Measurements from ENCODE around the gene ME2. TPM values are rescaled to one million over a fixed set of nuclear protein-coding genes. Genes with fewer than 3 reads are reported as not detected.

ME2 gene
- total RNA-seq, 1 donor from 2014 or later: 41.9 TPM

GRCh38 chr18:50844960-50845359 lies 34.0 kb upstream of the ME2 start:
- no peak overlapping the region for H3K27ac Mint-ChIP-seq (ENCODE audit: unreplicated experiment)
- DNase-seq: no peak
- H3K4me1 Mint-ChIP-seq (ENCODE audit: low read depth, unreplicated experiment): no peaks in the 10 kb centered on the region
- H3K4me3 Mint-ChIP-seq (ENCODE audit: unreplicated experiment): no peak overlapping the region
- TF ChIP-seq CTCF (IDR thresholded peaks at IDR 0.05; ENCODE audit: partially characterized antibody, unreplicated experiment): no peak
- H3K27me3 Mint-ChIP-seq (ENCODE audit: unreplicated experiment): peaks cover under 1% of the 10 kb centered on the region
- no peaks in the 10 kb centered on the region for H3K9me3 Mint-ChIP-seq (ENCODE audit: unreplicated experiment)
- no peaks in the 10 kb centered on the region for H3K36me3 Mint-ChIP-seq (ENCODE audit: unreplicated experiment)

GRCh38 chr18:50847192-50847591 lies 31.7 kb upstream of the ME2 start:
- no peaks in the 10 kb centered on the region for H3K36me3 Mint-ChIP-seq (ENCODE audit: unreplicated experiment)
- H3K4me1 Mint-ChIP-seq (ENCODE audit: low read depth, unreplicated experiment): no peaks in the 10 kb centered on the region
- TF ChIP-seq CTCF (IDR thresholded peaks at IDR 0.05; ENCODE audit: partially characterized antibody, unreplicated experiment): no peak
- DNase-seq: no peak
- H3K9me3 Mint-ChIP-seq (ENCODE audit: unreplicated experiment): no peaks in the 10 kb centered on the region
- no peak overlapping the region for H3K4me3 Mint-ChIP-seq (ENCODE audit: unreplicated experiment)
- H3K27me3 Mint-ChIP-seq (ENCODE audit: unreplicated experiment): peaks cover 4% of the 10 kb centered on the region
- H3K27ac Mint-ChIP-seq (ENCODE audit: unreplicated experiment): no peak overlapping the region

GRCh38 chr18:50848061-50848551 lies 30.8 kb upstream of the ME2 start:
- H3K27me3 Mint-ChIP-seq (ENCODE audit: unreplicated experiment): peaks cover 5% of the 10 kb centered on the region
- H3K4me1 Mint-ChIP-seq (ENCODE audit: low read depth, unreplicated experiment): no peaks in the 10 kb centered on the region
- peaks cover 4% of the 10 kb centered on the region for H3K9me3 Mint-ChIP-seq (ENCODE audit: unreplicated experiment)
- H3K4me3 Mint-ChIP-seq (ENCODE audit: unreplicated experiment): no peak overlapping the region
- TF ChIP-seq CTCF (IDR thresholded peaks at IDR 0.05; ENCODE audit: partially characterized antibody, unreplicated experiment): no peak
- no peak overlapping the region for H3K27ac Mint-ChIP-seq (ENCODE audit: unreplicated experiment)
- no peaks in the 10 kb centered on the region for H3K36me3 Mint-ChIP-seq (ENCODE audit: unreplicated experiment)
- no peak for DNase-seq

- Mint-ChIP-seq H3K36me3 (ENCODE audit: unreplicated experiment) (no peaks in the 10 kb centered on the region), H3K4me3 (ENCODE audit: unreplicated experiment) (no peak overlapping the region), H3K9me3 (ENCODE audit: unreplicated experiment) (peaks cover 4% of the 10 kb centered on the region), H3K4me1 (ENCODE audit: low read depth, unreplicated experiment) (no peaks in the 10 kb centered on the region), H3K27ac (ENCODE audit: unreplicated experiment) (no peak overlapping the region), H3K27me3 (ENCODE audit: unreplicated experiment) (peaks cover 5% of the 10 kb centered on the region)
- no peak for DNase-seq
- no peak for TF ChIP-seq CTCF (IDR thresholded peaks at IDR 0.05; ENCODE audit: partially characterized antibody, unreplicated experiment)
Observed at GRCh38 chr18:50848991-50849390, 29.9 kb upstream of the ME2 start.

GRCh38 chr18:50849419-50849821 lies 29.5 kb upstream of the ME2 start:
- peaks cover 4% of the 10 kb centered on the region for H3K9me3 Mint-ChIP-seq (ENCODE audit: unreplicated experiment)
- H3K4me1 Mint-ChIP-seq (ENCODE audit: low read depth, unreplicated experiment): no peaks in the 10 kb centered on the region
- peaks cover 5% of the 10 kb centered on the region for H3K27me3 Mint-ChIP-seq (ENCODE audit: unreplicated experiment)
- no peak for DNase-seq
- no peaks in the 10 kb centered on the region for H3K36me3 Mint-ChIP-seq (ENCODE audit: unreplicated experiment)
- no peak overlapping the region for H3K27ac Mint-ChIP-seq (ENCODE audit: unreplicated experiment)
- H3K4me3 Mint-ChIP-seq (ENCODE audit: unreplicated experiment): no peak overlapping the region
- no peak for TF ChIP-seq CTCF (IDR thresholded peaks at IDR 0.05; ENCODE audit: partially characterized antibody, unreplicated experiment)
